ENCODE measurements around the gene AGMO.

AGMO gene

GRCh38 chr7:15218261-15218660 lies 343.6 kb downstream of the AGMO start:
- DNase-seq (ENCODE audit: low spot score): no peak

- DNase-seq (ENCODE audit: low spot score): no peak
Observed at GRCh38 chr7:15215616-15216015, 346.2 kb downstream of the AGMO start.

DNA sequence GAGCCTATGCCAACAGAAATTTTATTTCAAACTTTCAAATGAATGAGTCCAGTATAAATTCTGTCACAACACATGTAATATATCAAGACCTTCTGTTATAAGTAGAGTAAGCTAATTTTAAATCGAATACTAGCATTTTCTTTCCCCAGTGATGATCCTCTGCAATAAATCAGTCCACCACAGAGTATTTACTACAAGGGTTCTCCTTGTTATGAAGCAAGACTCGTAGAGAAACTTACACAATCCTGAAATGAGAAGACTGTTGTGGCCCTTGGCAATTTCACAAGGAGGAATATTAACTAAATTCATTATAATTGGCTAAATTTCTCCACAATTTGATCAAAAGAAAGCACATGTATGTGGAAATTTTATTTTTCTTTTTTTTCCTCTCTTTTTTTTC lies 346.8 kb downstream of the AGMO start:
- DNase-seq (ENCODE audit: low spot score): no peak

GRCh38 chr7:15213093-15213492 lies 348.7 kb downstream of the AGMO start:
- no peak for DNase-seq (ENCODE audit: low spot score)

GRCh38 chr7:15209429-15209828 lies 352.4 kb downstream of the AGMO start:
- DNase-seq (ENCODE audit: low spot score): no peak

DNA sequence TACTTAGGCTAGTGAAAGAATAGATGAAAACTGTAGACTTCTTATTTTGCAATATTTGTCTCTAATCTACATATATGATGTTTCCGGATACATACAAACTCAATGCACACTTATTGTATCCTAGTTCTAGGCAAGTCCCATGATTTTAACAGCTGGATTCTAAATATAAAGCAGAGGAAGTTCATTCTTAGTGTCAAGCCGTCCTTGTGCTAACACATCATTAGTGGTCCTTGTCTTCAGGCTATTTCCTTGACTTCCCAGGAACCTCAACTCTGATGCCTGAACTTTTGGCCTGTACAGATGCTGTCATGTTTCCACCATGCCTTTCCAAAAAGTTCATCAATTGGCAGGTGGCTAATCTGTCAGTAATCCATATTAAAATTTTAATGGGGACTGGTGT lies 357.4 kb downstream of the AGMO start:
- DNase-seq (ENCODE audit: low spot score): no peak

DNA sequence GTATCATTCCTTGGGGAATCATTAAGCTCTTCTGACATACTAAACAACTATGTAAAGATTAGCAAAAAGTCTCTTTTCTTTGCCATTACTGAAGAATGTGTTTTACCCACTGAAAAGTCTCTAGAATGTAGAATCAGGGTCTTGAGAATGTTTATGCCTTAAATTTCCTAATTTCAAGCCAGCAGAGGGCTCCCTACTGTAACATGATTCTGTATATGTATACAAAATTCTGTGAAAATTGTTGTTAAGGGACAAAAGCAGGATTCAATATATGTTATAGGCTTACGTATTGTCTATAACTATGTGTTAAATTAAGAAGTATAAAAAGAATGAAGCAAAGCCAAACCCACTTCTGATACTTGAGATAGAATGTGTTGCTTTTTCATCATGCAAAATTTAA lies 362.3 kb downstream of the AGMO start:
- no peak for DNase-seq (ENCODE audit: low spot score)

DNA sequence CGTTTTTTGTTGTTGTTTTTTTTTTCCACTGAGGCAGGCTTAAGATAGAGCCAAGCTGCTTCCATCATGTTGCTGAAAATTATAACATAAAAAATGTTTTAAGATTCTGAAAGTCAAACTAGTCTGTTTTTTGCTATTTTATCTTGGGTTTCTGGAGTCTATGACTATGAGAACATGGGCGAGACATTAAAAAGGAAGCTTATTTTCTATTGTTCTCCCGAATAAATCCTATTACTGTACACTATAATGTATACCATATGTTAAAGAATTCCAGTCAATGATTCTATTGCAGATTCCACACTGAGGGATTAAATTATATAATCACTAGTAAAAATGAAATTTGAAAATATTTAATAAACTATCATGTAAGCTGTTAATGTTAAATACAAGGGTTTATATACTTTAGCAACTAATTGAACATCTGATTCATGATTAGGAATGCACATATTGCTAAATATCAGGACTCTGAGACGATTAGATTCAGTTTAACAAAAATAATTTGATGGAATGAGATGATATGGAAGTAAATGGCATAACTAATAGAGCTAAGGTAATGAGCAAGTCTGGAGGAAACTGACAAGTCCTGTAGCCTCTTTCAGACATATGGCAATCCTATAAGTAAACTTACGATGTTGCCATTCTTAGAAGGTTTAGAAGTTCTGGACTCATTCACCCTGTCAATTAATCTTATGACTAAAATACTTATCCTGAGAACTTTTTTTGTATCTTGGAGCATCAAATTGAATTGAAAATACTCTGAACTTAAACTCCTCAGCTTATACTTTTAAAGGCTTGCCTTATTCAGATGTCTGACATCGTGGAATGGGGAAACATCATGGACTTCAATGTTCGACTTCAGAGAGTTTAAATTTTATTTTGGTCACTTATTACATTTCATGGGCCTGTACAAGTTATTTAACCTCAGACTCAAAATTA lies 364.5 kb downstream of the AGMO start:
- no peak for DNase-seq (ENCODE audit: low spot score)

GRCh38 chr7:15178065-15178464 lies 383.8 kb downstream of the AGMO start:
- no peak for DNase-seq (ENCODE audit: low spot score)

DNA sequence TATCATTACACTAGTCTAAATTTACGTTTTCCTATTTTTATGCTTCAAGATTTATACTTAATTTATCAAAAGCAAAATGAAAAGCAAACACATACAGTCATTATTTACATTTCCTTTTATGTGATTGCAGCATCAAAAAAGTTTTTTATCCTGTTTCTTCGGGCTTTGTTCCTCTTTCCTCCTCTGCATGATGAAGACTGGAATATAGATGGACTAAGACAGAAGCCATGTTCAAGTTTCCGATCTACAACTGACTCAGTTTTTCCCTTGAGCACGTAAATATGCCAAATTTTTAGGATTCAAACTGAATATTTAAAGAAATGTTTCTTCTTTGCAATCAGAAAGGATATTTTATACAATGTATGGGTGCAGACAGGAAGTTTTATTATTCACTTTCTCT lies 385.7 kb downstream of the AGMO start:
- no peak for DNase-seq (ENCODE audit: low spot score)

- DNase-seq (ENCODE audit: low spot score): no peak
Observed at GRCh38 chr7:15175152-15175551, 386.7 kb downstream of the AGMO start.

DNA sequence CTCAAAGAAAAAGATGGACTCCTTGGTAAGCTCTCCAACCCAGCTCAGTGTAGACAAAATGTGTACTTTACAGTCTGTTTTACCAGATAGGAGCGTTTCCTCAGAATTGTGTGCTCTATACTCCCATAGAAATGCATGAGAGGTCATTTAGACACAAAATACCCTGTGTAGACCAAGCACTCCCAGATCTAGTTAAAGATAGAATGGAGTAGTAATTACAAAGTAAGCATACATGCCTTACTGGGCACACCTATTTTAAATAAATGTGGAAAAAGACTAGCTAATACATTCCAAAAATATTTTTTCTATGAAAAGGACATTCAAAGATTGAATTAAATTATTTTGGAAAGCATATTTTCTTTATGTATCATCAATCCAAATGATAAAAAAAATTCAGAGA lies 387.3 kb downstream of the AGMO start:
- DNase-seq (ENCODE audit: low spot score): no peak

DNA sequence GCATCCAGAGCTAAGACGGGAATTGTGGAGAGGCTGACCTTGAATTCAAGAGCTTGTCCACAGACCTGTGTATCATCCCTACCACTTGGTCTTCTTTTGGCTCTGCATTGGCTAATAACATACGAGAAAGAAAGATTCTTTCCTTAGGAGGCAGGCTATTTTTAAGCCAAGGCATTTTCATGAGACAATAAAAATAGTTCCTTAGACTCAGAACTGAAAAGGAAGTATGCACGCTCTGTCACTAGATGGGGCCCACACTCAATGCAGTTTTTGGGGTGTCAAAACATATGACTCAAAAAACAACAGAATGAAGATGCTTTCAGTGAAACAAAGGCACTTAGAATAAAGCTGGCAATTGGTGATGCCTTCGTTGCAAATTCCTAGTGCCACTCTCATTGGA lies 393.3 kb downstream of the AGMO start:
- DNase-seq (ENCODE audit: low spot score): no peak

- DNase-seq (ENCODE audit: low spot score): no peak
Observed at GRCh38 chr7:15167912-15168311, 393.9 kb downstream of the AGMO start.

GRCh38 chr7:15166620-15167019 lies 395.2 kb downstream of the AGMO start:
- DNase-seq (ENCODE audit: low spot score): no peak

- DNase-seq (ENCODE audit: low spot score): no peak
Observed at GRCh38 chr7:15159261-15159660, 402.6 kb downstream of the AGMO start.

DNA sequence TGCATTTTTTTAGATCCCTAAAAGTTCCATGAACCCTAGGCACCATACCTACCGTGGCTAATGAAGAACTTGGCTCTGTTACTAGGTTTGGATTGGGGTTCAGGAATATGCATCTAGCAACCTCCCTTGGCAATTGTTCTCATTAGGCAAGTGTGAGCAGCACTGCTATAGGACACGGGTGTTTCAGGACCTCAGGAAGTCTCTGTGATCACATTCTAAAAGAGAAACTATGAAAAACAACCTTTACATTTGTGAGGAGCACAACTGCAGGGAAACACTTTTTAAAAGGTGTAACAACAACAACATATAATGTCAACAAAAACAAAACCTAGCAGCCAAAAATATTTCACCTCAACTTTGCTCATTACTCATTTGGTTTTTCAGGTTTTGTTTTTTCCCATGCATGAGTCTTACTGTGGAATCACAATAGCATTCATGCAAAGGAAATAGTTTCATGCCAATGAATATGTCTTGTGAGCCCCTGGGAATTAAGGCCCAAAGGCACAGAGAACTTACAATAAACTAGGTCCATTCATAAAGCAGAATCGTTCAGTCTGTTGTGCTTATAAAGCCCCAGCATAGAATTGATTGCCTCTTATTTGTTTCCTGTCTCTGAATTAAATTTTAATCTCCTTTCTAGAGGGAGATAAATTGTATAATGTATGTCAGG lies 403.5 kb downstream of the AGMO start:
- DNase-seq (ENCODE audit: low spot score): no peak
